WTC11 (cell line): ENCODE results near the gene LNX1.

Source experiments
- GABPB1 ChIP-seq: sonication (generic); formaldehyde crosslinking; IDR thresholded peaks from 2 replicates; pipeline ENCODE4 v1.8.1; 2023; ENCODE audit warnings: mild to moderate bottlenecking, missing genetic modification reagents
- GRHL2 ChIP-seq: fragments of 250-450 bp; sonication (Bioruptor Pico); IDR thresholded peaks from 2 replicates; pipeline ENCODE4 v1.8.0; 2022; ENCODE audit warnings: mild to moderate bottlenecking, moderate library complexity; ENCODE audit not compliant: insufficient replicate concordance, severe bottlenecking
- TCF7 ChIP-seq: sonication (generic); formaldehyde crosslinking; IDR thresholded peaks from 2 replicates; pipeline ENCODE4 v1.8.0; 2022; ENCODE audit warnings: mild to moderate bottlenecking, low read depth, missing genetic modification reagents, moderate library complexity
- TEAD4 ChIP-seq: sonication (generic); formaldehyde crosslinking; IDR thresholded peaks from 2 replicates; pipeline ENCODE4 v1.8.0; 2022; ENCODE audit warnings: mild to moderate bottlenecking, missing genetic modification reagents
- ZBTB21 ChIP-seq: sonication (generic); formaldehyde crosslinking; IDR thresholded peaks from 2 replicates; pipeline ENCODE4 v1.8.1; 2023; ENCODE audit warnings: mild to moderate bottlenecking, missing genetic modification reagents, borderline replicate concordance
- TF ChIP-seq, protein P1 (sequence below): fragments of 200-600 bp; IDR thresholded peaks from 2 replicates; pipeline ENCODE4 v1.8.0; 2022; ENCODE audit warnings: antibody characterized with exemption
- TF ChIP-seq, protein P2 (sequence below): sonication (generic); formaldehyde crosslinking; IDR thresholded peaks from 2 replicates; pipeline ENCODE4 v1.8.1; 2022; ENCODE audit warnings: low read depth, mild to moderate bottlenecking, moderate library complexity, missing genetic modification reagents, borderline replicate concordance
- TF ChIP-seq, protein P3 (sequence below): sonication (generic); formaldehyde crosslinking; IDR thresholded peaks from 2 replicates; pipeline ENCODE4 v1.8.0; 2022; ENCODE audit warnings: missing genetic modification reagents

DNA sequence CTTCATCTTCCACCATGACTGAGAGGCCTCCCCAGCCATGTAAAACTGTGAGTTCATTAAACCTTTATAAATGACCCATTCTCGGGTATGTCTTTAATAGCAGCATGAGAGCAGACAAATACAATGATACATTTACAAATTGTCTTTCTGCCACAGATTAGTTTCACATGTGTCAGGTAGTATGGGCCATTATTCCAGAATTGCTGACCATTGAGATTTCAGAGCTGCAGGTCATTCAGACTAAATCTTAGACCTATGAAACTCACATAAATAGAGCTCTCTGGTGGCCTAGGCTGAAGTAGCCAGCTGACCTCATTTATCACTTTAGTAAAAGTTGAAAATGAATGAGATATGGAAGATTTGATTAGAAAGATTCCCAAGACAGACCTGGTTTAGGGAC lies 108.0 kb downstream of the LNX1 start:
- TF ChIP-seq, protein P1, sequence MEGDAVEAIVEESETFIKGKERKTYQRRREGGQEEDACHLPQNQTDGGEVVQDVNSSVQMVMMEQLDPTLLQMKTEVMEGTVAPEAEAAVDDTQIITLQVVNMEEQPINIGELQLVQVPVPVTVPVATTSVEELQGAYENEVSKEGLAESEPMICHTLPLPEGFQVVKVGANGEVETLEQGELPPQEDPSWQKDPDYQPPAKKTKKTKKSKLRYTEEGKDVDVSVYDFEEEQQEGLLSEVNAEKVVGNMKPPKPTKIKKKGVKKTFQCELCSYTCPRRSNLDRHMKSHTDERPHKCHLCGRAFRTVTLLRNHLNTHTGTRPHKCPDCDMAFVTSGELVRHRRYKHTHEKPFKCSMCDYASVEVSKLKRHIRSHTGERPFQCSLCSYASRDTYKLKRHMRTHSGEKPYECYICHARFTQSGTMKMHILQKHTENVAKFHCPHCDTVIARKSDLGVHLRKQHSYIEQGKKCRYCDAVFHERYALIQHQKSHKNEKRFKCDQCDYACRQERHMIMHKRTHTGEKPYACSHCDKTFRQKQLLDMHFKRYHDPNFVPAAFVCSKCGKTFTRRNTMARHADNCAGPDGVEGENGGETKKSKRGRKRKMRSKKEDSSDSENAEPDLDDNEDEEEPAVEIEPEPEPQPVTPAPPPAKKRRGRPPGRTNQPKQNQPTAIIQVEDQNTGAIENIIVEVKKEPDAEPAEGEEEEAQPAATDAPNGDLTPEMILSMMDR, result no peak
- TF ChIP-seq, protein P2, sequence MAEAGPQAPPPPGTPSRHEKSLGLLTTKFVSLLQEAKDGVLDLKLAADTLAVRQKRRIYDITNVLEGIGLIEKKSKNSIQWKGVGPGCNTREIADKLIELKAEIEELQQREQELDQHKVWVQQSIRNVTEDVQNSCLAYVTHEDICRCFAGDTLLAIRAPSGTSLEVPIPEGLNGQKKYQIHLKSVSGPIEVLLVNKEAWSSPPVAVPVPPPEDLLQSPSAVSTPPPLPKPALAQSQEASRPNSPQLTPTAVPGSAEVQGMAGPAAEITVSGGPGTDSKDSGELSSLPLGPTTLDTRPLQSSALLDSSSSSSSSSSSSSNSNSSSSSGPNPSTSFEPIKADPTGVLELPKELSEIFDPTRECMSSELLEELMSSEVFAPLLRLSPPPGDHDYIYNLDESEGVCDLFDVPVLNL (CRISPR knock-in tag), result no peak
- TF ChIP-seq GRHL2 (CRISPR knock-in tag) (no peak), TCF7 (CRISPR knock-in tag) (no peak), GABPB1 (CRISPR knock-in tag) (no peak), TEAD4 (no peak), ZBTB21 (CRISPR knock-in tag) (no peak)
- TF ChIP-seq, protein P3, sequence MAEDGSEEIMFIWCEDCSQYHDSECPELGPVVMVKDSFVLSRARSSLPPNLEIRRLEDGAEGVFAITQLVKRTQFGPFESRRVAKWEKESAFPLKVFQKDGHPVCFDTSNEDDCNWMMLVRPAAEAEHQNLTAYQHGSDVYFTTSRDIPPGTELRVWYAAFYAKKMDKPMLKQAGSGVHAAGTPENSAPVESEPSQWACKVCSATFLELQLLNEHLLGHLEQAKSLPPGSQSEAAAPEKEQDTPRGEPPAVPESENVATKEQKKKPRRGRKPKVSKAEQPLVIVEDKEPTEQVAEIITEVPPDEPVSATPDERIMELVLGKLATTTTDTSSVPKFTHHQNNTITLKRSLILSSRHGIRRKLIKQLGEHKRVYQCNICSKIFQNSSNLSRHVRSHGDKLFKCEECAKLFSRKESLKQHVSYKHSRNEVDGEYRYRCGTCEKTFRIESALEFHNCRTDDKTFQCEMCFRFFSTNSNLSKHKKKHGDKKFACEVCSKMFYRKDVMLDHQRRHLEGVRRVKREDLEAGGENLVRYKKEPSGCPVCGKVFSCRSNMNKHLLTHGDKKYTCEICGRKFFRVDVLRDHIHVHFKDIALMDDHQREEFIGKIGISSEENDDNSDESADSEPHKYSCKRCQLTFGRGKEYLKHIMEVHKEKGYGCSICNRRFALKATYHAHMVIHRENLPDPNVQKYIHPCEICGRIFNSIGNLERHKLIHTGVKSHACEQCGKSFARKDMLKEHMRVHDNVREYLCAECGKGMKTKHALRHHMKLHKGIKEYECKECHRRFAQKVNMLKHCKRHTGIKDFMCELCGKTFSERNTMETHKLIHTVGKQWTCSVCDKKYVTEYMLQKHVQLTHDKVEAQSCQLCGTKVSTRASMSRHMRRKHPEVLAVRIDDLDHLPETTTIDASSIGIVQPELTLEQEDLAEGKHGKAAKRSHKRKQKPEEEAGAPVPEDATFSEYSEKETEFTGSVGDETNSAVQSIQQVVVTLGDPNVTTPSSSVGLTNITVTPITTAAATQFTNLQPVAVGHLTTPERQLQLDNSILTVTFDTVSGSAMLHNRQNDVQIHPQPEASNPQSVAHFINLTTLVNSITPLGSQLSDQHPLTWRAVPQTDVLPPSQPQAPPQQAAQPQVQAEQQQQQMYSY, result no peak
